Mesendoderm (in vitro differentiated cells): ENCODE measurements around the gene NAPSA.
"Not testable (repeated sequence)": the region's sequence is repeated elsewhere in the genome, so short reads cannot be mapped to it uniquely, and the experiment has no call there.

Experiments
- DNase-seq: peaks from one replicate; pipeline ENCODE4 v3.0.0; 2013
- H2AK5ac ChIP-seq: 2 replicates; pipeline ENCODE4 v1.6.1; 2013; ENCODE audit warnings: low read length, inconsistent platforms
- H2BK120ac ChIP-seq: 2 replicates; pipeline ENCODE4 v1.6.1; 2013; ENCODE audit warnings: low read depth, mild to moderate bottlenecking, low read length, moderate library complexity, mixed read lengths
- H2BK15ac ChIP-seq: replicated peaks from 2 replicates; pipeline ENCODE4 v1.6.1; 2013; ENCODE audit warnings: low read depth, mild to moderate bottlenecking, moderate library complexity
- H2BK5ac ChIP-seq: 2 replicates; pipeline ENCODE4 v1.6.1; 2013; ENCODE audit warnings: low read length, inconsistent platforms
- H3K18ac ChIP-seq: 2 replicates; pipeline ENCODE4 v1.6.1; 2013; ENCODE audit warnings: mild to moderate bottlenecking, low read length, mixed read lengths
- H3K23ac ChIP-seq: one replicate; pipeline ENCODE4 v1.6.1; 2013; ENCODE audit warnings: low read length
- H3K27ac ChIP-seq: 2 replicates; pipeline ENCODE4 v1.5.1; 2013; ENCODE audit warnings: low read depth, mild to moderate bottlenecking, inconsistent platforms, low read length, moderate library complexity
- H3K27me3 ChIP-seq: 2 replicates; pipeline ENCODE4 v1.6.1; 2013; ENCODE audit warnings: low read length, control low read depth, mild to moderate bottlenecking, inconsistent platforms; ENCODE audit not compliant: insufficient read depth, poor library complexity
- H3K36me3 ChIP-seq: 2 replicates; pipeline ENCODE4 v1.6.1; 2013; ENCODE audit warnings: low read length, inconsistent platforms; ENCODE audit not compliant: control insufficient read depth, insufficient read depth
- H3K4ac ChIP-seq: one replicate; pipeline ENCODE4 v1.6.1; 2013; ENCODE audit warnings: low read depth, mild to moderate bottlenecking, low read length, moderate library complexity
- H3K4me1 ChIP-seq: 2 replicates; pipeline ENCODE4 v1.6.1; 2013; ENCODE audit warnings: low read depth, low read length, inconsistent platforms; ENCODE audit not compliant: control insufficient read depth
- H3K4me2 ChIP-seq: 2 replicates; pipeline ENCODE4 v1.6.1; 2013; ENCODE audit warnings: low read length
- H3K4me3 ChIP-seq: 2 replicates; pipeline ENCODE4 v1.5.1; 2013; ENCODE audit warnings: mild to moderate bottlenecking, low read length
- H3K56ac ChIP-seq: one replicate; pipeline ENCODE4 v1.6.1; 2013; ENCODE audit warnings: low read length
- H3K79me1 ChIP-seq: 2 replicates; pipeline ENCODE4 v1.6.1; 2013; ENCODE audit warnings: low read length, inconsistent platforms
- H3K79me2 ChIP-seq: 2 replicates; pipeline ENCODE4 v1.6.1; 2013; ENCODE audit warnings: mild to moderate bottlenecking, low read length; ENCODE audit not compliant: control insufficient read depth, insufficient read depth
- H3K9ac ChIP-seq: 2 replicates; pipeline ENCODE4 v1.6.1; 2013; ENCODE audit warnings: low read length, inconsistent platforms
- H4K5ac ChIP-seq: one replicate; pipeline ENCODE4 v1.6.1; 2013; ENCODE audit warnings: low read length
- H4K8ac ChIP-seq: one replicate; pipeline ENCODE4 v1.6.1; 2013; ENCODE audit warnings: low read depth, mild to moderate bottlenecking, control low read depth, low read length, moderate library complexity
- WGBS: extraction: QIAGEN DNeasy Blood & Tissue Kit; methylation state at CpG from one replicate; pipeline ENCODE4 v1.1.7; 2013; ENCODE audit warnings: low lambda C conversion rate, missing lambda C conversion rate; ENCODE audit not compliant: insufficient coverage; ENCODE audit errors: extremely low coverage; 5-methylcytosine and 5-hydroxymethylcytosine counted together

NAPSA gene

GRCh38 chr19:50390295-50390694 is 24.9 kb upstream of the NAPSA start:
- no CpG with 5 or more reads among the region's 3 CpGs for WGBS
- not testable (repeated sequence) for H2AK5ac ChIP-seq, H2BK120ac ChIP-seq, H3K9ac ChIP-seq, H3K56ac ChIP-seq, H4K8ac ChIP-seq, H2BK5ac ChIP-seq, H3K27me3 ChIP-seq, H3K36me3 ChIP-seq, H3K27ac ChIP-seq, H3K4ac ChIP-seq, H3K23ac ChIP-seq, H3K4me2 ChIP-seq, H2BK15ac ChIP-seq, H3K4me3 ChIP-seq, DNase-seq, H3K4me1 ChIP-seq, H3K18ac ChIP-seq, H4K5ac ChIP-seq
- Histone ChIP-seq H3K79me1 (peaks cover 12% of the 10 kb centered on the region), H3K79me2 (peaks cover 28% of the 10 kb centered on the region)

GRCh38 chr19:50387868-50388245 is 22.4 kb upstream of the NAPSA start:
- no peak overlapping the region for H2BK15ac ChIP-seq
- H2BK5ac ChIP-seq = no peak overlapping the region
- H4K5ac ChIP-seq = no peak overlapping the region
- H3K27ac ChIP-seq = no peak overlapping the region
- no peak overlapping the region for H2AK5ac ChIP-seq
- no CpG with 5 or more reads among the region's 8 CpGs for WGBS
- no peak overlapping the region for H3K4me3 ChIP-seq
- no peak overlapping the region for H3K9ac ChIP-seq
- peaks cover 32% of the 10 kb centered on the region for H3K79me2 ChIP-seq
- H3K79me1 ChIP-seq = peaks cover 15% of the 10 kb centered on the region
- H4K8ac ChIP-seq = no peak overlapping the region
- no peak for DNase-seq
- H3K4me1 ChIP-seq = peaks cover 2% of the 10 kb centered on the region
- H3K36me3 ChIP-seq = peaks cover 2% of the 10 kb centered on the region
- H3K23ac ChIP-seq = no peak overlapping the region
- H3K18ac ChIP-seq = no peak overlapping the region
- H3K27me3 ChIP-seq = no peaks in the 10 kb centered on the region
- H3K56ac ChIP-seq = no peak overlapping the region
- H3K4ac ChIP-seq = no peak overlapping the region
- H3K4me2 ChIP-seq = no peak overlapping the region
- H2BK120ac ChIP-seq = no peak overlapping the region

DNA sequence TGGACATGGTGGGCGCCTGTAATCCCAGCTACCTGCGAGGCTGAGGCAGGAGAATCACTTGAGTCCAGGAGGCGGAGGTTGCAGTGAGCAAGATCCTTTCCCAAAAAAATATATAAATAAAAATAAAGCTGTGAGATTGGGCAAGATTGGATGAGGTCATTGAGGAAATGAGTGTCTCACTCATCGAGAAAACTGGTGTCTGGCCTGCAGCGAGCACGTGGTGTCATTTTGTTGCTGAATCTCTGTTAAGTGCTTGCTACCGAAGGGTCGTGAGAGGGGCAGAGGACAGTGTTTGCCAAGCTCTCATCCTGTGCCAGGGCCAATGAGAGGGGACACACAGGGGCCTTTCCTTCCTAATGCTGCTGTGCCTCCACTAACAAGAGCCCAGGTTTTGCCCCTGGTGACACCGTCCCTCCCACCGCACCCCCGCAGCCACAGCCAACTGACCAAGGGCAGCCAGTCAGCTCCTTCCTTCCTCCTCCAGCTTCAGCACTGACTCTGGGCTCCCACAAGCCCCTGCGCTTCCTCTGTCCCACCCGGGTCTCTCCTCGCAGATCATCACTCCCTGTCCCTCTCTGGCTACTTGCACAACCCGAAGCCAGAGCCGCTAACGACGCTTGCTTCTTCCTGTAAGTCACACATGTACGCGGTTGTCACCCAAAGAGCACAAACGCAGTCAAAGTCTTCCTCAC is 21.9 kb upstream of the NAPSA start:
- no peak overlapping the region for H3K4ac ChIP-seq
- peaks cover 32% of the 10 kb centered on the region for H3K79me2 ChIP-seq
- H2AK5ac ChIP-seq = no peak overlapping the region
- H3K4me3 ChIP-seq = no peak overlapping the region
- H2BK5ac ChIP-seq = no peak overlapping the region
- no peaks in the 10 kb centered on the region for H3K27me3 ChIP-seq
- H3K23ac ChIP-seq = no peak overlapping the region
- no peak overlapping the region for H4K5ac ChIP-seq
- no peak overlapping the region for H3K56ac ChIP-seq
- H3K27ac ChIP-seq = no peak overlapping the region
- no peak overlapping the region for H3K4me2 ChIP-seq
- no peak overlapping the region for H2BK120ac ChIP-seq
- peaks cover 2% of the 10 kb centered on the region for H3K36me3 ChIP-seq
- H2BK15ac ChIP-seq = no peak overlapping the region
- WGBS = no CpG with 5 or more reads among the region's 21 CpGs
- H3K9ac ChIP-seq = no peak overlapping the region
- H4K8ac ChIP-seq = no peak overlapping the region
- peaks cover 15% of the 10 kb centered on the region for H3K79me1 ChIP-seq
- H3K18ac ChIP-seq = no peak overlapping the region
- no peak for DNase-seq
- H3K4me1 ChIP-seq = peaks cover 2% of the 10 kb centered on the region

DNA sequence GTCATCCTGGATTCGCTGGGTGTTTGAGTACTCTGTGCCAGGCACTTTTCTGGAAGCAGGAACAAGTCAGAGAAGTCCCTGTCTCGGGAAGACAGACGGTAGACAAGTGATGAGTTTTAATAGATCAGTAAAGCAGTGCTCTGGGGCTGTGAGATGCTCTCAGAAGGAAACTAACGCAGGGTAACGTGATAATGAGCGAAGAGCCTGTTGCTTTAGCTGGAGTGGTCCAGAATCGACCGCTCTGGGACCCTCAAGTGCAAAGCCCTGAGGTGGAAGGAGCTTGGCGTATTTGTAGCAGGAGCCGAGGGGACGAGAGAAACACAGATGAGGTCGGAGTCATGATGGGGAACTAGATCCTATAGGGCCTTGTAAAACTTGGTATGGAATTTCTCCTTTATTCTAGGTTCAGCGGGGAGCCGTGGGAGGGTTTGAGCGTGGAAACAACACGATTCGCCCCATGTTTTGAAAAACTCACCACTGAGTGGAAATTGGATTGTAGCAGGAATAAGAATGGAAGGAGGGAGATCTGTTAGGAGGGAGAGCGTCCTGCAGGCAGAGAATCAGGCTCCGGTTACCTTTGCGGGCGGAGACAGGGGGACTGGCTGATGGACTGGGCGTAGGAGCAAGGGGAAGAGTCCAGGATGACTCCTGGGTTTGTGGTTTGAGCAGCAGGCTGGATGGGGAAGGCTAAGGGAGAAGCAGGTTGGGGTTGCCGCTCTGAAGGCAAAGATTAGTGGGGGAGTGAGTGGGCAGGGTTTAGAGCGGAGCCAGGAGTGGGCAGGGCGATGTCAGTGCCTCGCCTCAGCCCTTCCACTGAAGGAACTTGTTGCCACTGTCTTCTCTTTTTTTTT is 19.5 kb upstream of the NAPSA start:
- H3K4me3 ChIP-seq = peak overlapping the region; percentile 64
- DNase-seq = peak; percentile 37
- no peak overlapping the region for H3K23ac ChIP-seq
- H3K56ac ChIP-seq = peak overlapping the region; percentile 98
- H2AK5ac ChIP-seq = no peak overlapping the region
- no peak overlapping the region for H4K8ac ChIP-seq
- H3K9ac ChIP-seq = peak overlapping the region; percentile 87
- H3K79me2 ChIP-seq = peaks cover 30% of the 10 kb centered on the region
- H3K36me3 ChIP-seq = peaks cover 2% of the 10 kb centered on the region
- peak overlapping the region; percentile 62 for H3K4ac ChIP-seq
- peaks cover 2% of the 10 kb centered on the region for H3K4me1 ChIP-seq
- no CpG with 5 or more reads among the region's 26 CpGs for WGBS
- no peak overlapping the region for H4K5ac ChIP-seq
- H3K79me1 ChIP-seq = peaks cover 15% of the 10 kb centered on the region
- H2BK15ac ChIP-seq = no peak overlapping the region
- no peaks in the 10 kb centered on the region for H3K27me3 ChIP-seq
- H2BK120ac ChIP-seq = no peak overlapping the region
- H2BK5ac ChIP-seq = no peak overlapping the region
- H3K18ac ChIP-seq = no peak overlapping the region
- peak overlapping the region; percentile 98 for H3K4me2 ChIP-seq
- peak overlapping the region; percentile 66 for H3K27ac ChIP-seq

GRCh38 chr19:50383852-50384684 is 18.6 kb upstream of the NAPSA start, which contains the start of gene POLD1:
Gene POLD1, plus strand, starts transcription at chr19:50384347. Its CDS starts 14,505 bp downstream, at chr19:50398852.
- Histone ChIP-seq H3K56ac (peak within 1 kb of the TSS; percentile 98), H3K4me3 (peak within 1 kb of the TSS; percentile 64), H3K23ac (no peak within 1 kb of the TSS), H2BK5ac (no peak within 1 kb of the TSS), H3K79me2 (peaks cover 27% of the 10 kb centered on the region), H3K79me1 (peaks cover 13% of the 10 kb centered on the region), H3K9ac (peak within 1 kb of the TSS; percentile 89), H2AK5ac (no peak within 1 kb of the TSS), H3K4me2 (peak within 1 kb of the TSS; percentile 98), H3K36me3 (peaks cover 2% of the 10 kb centered on the region), H3K4me1 (peaks cover 2% of the 10 kb centered on the region), H3K27me3 (no peaks in the 10 kb centered on the region), H3K4ac (peak within 1 kb of the TSS; percentile 62), H2BK15ac (no peak within 1 kb of the TSS), H3K18ac (peak within 1 kb of the TSS; percentile 55), H2BK120ac (no peak within 1 kb of the TSS), H3K27ac (peak within 1 kb of the TSS; percentile 66), H4K5ac (no peak within 1 kb of the TSS), H4K8ac (no peak within 1 kb of the TSS)
- peak; percentile 98 for DNase-seq
- no CpG with 5 or more reads among the region's 78 CpGs for WGBS
